Caco-2 (cell line): ENCODE data around the gene PTPRG. TPM values are rescaled to one million over a fixed set of nuclear protein-coding genes. Genes with fewer than 3 reads are reported as not detected.

Experiments used
- BruUV-seq: library from RNA; stranded (reverse); fragments of 400-500 nt; replicated peaks from 2 replicates; lab custom pipeline; 2021; lab: Mats Ljungman, UMichigan
- CTCF ChIA-PET: fragments of 300-600 bp; sonication (Branson Sonifier 250); formaldehyde crosslinking; loops from one replicate; lab custom pipeline; 2022; ENCODE audit warnings: antibody characterized with exemption; lab: Charles Lee
- POLR2A ChIA-PET: fragments of 300-600 bp; sonication (Branson Sonifier 250); formaldehyde crosslinking; loops from one replicate; lab custom pipeline; 2022; ENCODE audit warnings: antibody characterized with exemption; lab: Charles Lee
- DNase-seq, 2 experiments: peaks; one replicate each; pipeline versions ENCODE4 v3.0.0 to v3.0.0-alpha.2; 2020 to 2022
- H3K27me3 ChIP-seq: replicated peaks from 2 replicates; pipeline ENCODE4 v1.6.0; 2011; ENCODE audit warnings: low read length; ENCODE audit not compliant: control insufficient read depth, insufficient read depth
- H3K36me3 ChIP-seq: 2 replicates; pipeline ENCODE4 v1.5.1; 2011; ENCODE audit warnings: low read length; ENCODE audit not compliant: control insufficient read depth, insufficient read depth
- H3K4me1 ChIP-seq: fragments of 250-450 bp; sonication (Bioruptor Pico); 2 replicates; pipeline ENCODE4 v1.5.1; 2020; ENCODE audit warnings: mild to moderate bottlenecking
- H3K4me3 ChIP-seq: 2 replicates; pipeline ENCODE4 v1.5.1; 2011; ENCODE audit warnings: low read depth, mild to moderate bottlenecking, control low read depth, low read length
- H3K9me3 ChIP-seq: fragments of 250-450 bp; sonication (Bioruptor Pico); 2 replicates; pipeline ENCODE4 v1.5.1; 2020; ENCODE audit warnings: mild to moderate bottlenecking, moderate library complexity
- H3K27ac Mint-ChIP-seq: one replicate; pipeline ENCODE4 v1.8.0; 2022; ENCODE audit warnings: mixed read lengths; ENCODE audit not compliant: unreplicated experiment
- H3K27me3 Mint-ChIP-seq: one replicate; pipeline ENCODE4 v1.8.0; 2022; ENCODE audit warnings: mixed read lengths; ENCODE audit not compliant: insufficient read depth, unreplicated experiment
- H3K36me3 Mint-ChIP-seq: one replicate; pipeline ENCODE4 v1.8.0; 2022; ENCODE audit warnings: mild to moderate bottlenecking, mixed read lengths; ENCODE audit not compliant: insufficient read depth, unreplicated experiment
- H3K4me1 Mint-ChIP-seq: one replicate; pipeline ENCODE4 v1.8.0; 2022; ENCODE audit warnings: low read depth, mixed read lengths; ENCODE audit not compliant: unreplicated experiment
- H3K4me3 Mint-ChIP-seq: one replicate; pipeline ENCODE4 v1.8.0; 2022; ENCODE audit warnings: mild to moderate bottlenecking, moderate library complexity, mixed read lengths; ENCODE audit not compliant: unreplicated experiment
- H3K9me3 Mint-ChIP-seq: one replicate; pipeline ENCODE4 v1.8.0; 2022; ENCODE audit warnings: mixed read lengths; ENCODE audit not compliant: unreplicated experiment
- intact Hi-C: fragments of 100-400 bp; cut with micrococcal nuclease; formaldehyde crosslinking; loops from one replicate; pipeline ENCODE4 v1.10.0; 2022; ENCODE audit not compliant: unreplicated experiment
- total RNA-seq: library from RNA; stranded (reverse); gene quantifications from 2 replicates; pipeline ENCODE4 v1.2.3, GENCODE V29; 2022
- TF ChIP-seq, protein P1 (sequence below), 2 experiments: fragments of 200-600 bp in 1 of 2; IDR thresholded peaks; 1 replicate in 1 of 2; 2 replicates in 1 of 2; pipeline versions ENCODE4 v1.5.1 to v1.8.0; 2011 to 2022; ENCODE audit warnings: antibody characterized with exemption in 1 of 2, control low read depth in 1 of 2, inconsistent platforms in 1 of 2, low read depth in 1 of 2, low read length in 1 of 2, mild to moderate bottlenecking in 1 of 2, moderate library complexity in 1 of 2; ENCODE audit not compliant: insufficient read depth in 1 of 2, severe bottlenecking in 1 of 2, unreplicated experiment in 1 of 2

The PTPRG gene
- total RNA-seq, 1 experiment from 2014 or later: 46.4 TPM

DNA sequence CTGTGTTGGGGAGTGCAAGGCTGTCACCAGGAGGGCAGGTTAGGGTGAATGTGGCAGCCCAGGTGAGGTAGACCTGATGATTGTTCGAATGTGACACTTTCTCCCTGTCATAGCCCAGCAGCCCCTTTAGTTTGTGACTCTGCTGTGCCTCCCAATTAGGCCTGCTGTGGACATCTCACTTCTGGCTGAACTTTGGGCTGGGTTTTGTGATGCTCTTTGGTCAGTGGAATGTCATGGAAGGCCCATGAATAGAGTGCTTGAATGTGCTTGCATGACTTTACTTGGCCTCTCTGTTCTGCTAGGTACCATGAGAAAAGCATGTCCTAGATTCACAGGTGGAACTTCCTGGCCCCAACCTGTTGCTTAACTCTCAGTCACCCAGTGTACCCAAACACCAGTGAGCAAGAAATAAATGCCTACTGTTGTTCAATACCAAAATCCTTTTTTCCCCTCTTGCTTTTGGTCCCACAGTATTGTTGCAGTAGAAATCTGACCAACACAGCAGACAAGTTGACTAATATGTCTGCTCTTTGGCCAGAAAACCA, 249.7 kb downstream of the PTPRG start:
- no peak overlapping the region for H3K27ac Mint-ChIP-seq
- no peaks in the 10 kb centered on the region for H3K27me3 Mint-ChIP-seq
- no TSS peak for BruUV-seq
- H3K27me3 ChIP-seq: no peaks in the 10 kb centered on the region
- no peaks in the 10 kb centered on the region for H3K9me3 ChIP-seq
- H3K4me1 ChIP-seq: no peaks in the 10 kb centered on the region; the same call in 1 of the 2 replicates
- no peaks in the 10 kb centered on the region for H3K9me3 Mint-ChIP-seq
- no peaks in the 10 kb centered on the region for H3K36me3 Mint-ChIP-seq
- CTCF ChIA-PET: no interaction called here
- POLR2A ChIA-PET: no interaction called here
- DNase-seq: no peak
- TF ChIP-seq, protein P1, sequence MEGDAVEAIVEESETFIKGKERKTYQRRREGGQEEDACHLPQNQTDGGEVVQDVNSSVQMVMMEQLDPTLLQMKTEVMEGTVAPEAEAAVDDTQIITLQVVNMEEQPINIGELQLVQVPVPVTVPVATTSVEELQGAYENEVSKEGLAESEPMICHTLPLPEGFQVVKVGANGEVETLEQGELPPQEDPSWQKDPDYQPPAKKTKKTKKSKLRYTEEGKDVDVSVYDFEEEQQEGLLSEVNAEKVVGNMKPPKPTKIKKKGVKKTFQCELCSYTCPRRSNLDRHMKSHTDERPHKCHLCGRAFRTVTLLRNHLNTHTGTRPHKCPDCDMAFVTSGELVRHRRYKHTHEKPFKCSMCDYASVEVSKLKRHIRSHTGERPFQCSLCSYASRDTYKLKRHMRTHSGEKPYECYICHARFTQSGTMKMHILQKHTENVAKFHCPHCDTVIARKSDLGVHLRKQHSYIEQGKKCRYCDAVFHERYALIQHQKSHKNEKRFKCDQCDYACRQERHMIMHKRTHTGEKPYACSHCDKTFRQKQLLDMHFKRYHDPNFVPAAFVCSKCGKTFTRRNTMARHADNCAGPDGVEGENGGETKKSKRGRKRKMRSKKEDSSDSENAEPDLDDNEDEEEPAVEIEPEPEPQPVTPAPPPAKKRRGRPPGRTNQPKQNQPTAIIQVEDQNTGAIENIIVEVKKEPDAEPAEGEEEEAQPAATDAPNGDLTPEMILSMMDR (IDR thresholded peaks at IDR 0.05; ENCODE audit: insufficient read depth in 1 of 2, low read depth in 1 of 2, low read length in 1 of 2, severe bottlenecking in 1 of 2, unreplicated experiment in 1 of 2): no peak
- H3K4me1 Mint-ChIP-seq: no peaks in the 10 kb centered on the region
- H3K36me3 ChIP-seq: no peaks in the 10 kb centered on the region
- no peak overlapping the region for H3K4me3 ChIP-seq
- intact Hi-C loops: no loop called here
- H3K4me3 Mint-ChIP-seq: no peak overlapping the region

DNA sequence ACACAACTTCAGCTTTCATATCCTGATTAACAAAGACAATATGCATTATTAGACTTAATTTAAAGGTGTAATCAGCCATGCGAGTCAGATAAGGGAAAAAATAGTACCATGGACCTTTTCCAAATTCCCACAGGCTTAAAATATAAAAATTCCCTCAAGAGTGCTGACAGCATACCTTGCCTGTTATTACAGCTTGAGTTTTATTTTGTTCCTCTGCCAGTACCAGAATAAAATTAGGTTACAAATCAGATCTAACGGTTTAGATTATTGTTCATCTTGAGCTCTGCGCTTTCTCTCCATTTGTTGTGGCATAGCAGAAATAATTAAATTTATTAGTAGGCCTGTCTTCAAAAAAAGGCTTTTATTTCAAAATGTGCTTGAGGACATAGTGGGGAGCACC, 250.3 kb downstream of the PTPRG start:
- BruUV-seq: no TSS peak
- no peaks in the 10 kb centered on the region for H3K9me3 Mint-ChIP-seq
- POLR2A ChIA-PET: no interaction called here
- H3K27ac Mint-ChIP-seq: no peak overlapping the region
- no peak overlapping the region for H3K4me3 ChIP-seq
- H3K36me3 ChIP-seq: no peaks in the 10 kb centered on the region
- no peaks in the 10 kb centered on the region for H3K36me3 Mint-ChIP-seq
- H3K9me3 ChIP-seq: no peaks in the 10 kb centered on the region
- CTCF ChIA-PET: no interaction called here
- no peak for DNase-seq
- TF ChIP-seq, protein P1 (IDR thresholded peaks at IDR 0.05; ENCODE audit: insufficient read depth in 1 of 2, low read depth in 1 of 2, low read length in 1 of 2, severe bottlenecking in 1 of 2, unreplicated experiment in 1 of 2): no peak
- H3K27me3 Mint-ChIP-seq: no peaks in the 10 kb centered on the region
- intact Hi-C loops: no loop called here
- H3K4me1 Mint-ChIP-seq: peaks cover 5% of the 10 kb centered on the region
- H3K4me1 ChIP-seq: no peaks in the 10 kb centered on the region; the same call in 1 of the 2 replicates
- no peaks in the 10 kb centered on the region for H3K27me3 ChIP-seq
- no peak overlapping the region for H3K4me3 Mint-ChIP-seq

DNA sequence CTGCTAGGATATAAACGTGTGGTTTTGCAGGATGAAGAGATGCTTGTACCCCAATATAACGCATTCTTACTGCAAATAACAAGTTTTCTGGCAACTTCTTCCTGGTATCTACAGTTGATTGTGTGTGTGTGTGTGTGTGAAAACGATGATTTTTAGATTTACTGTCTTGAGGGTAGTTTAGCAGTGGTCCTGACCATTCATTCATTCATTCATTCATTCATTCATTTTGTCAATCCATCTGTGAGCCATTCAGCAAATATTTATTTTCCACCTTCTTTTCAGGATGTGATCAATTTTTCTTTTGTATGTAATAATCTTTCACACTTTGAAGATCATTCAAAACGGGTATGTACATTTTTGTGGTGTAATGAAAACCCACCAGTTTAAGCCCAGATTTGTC, 250.7 kb downstream of the PTPRG start:
- peaks cover 7% of the 10 kb centered on the region for H3K4me1 Mint-ChIP-seq
- POLR2A ChIA-PET: no interaction called here
- intact Hi-C loops: no loop called here

More for the DNA sequence above, 250.7 kb downstream of the PTPRG start:
- H3K4me3 ChIP-seq: no peak overlapping the region
- H3K9me3 ChIP-seq: no peaks in the 10 kb centered on the region
- CTCF ChIA-PET: no interaction called here
- H3K4me1 ChIP-seq: no peaks in the 10 kb centered on the region; the same call in 1 of the 2 replicates
- H3K27ac Mint-ChIP-seq: no peak overlapping the region
- no peaks in the 10 kb centered on the region for H3K36me3 ChIP-seq
- no peak for DNase-seq
- no peak overlapping the region for H3K4me3 Mint-ChIP-seq
- no peaks in the 10 kb centered on the region for H3K36me3 Mint-ChIP-seq
- TF ChIP-seq, protein P1 (IDR thresholded peaks at IDR 0.05; ENCODE audit: insufficient read depth in 1 of 2, low read depth in 1 of 2, low read length in 1 of 2, severe bottlenecking in 1 of 2, unreplicated experiment in 1 of 2): no peak
- BruUV-seq: no TSS peak
- H3K27me3 ChIP-seq: no peaks in the 10 kb centered on the region
- no peaks in the 10 kb centered on the region for H3K9me3 Mint-ChIP-seq
- H3K27me3 Mint-ChIP-seq: no peaks in the 10 kb centered on the region
